ENCODE measurements around the gene PPP1R9B. TPM values are rescaled to one million over a fixed set of nuclear protein-coding genes. Genes with fewer than 3 reads are reported as not detected.

The PPP1R9B gene
- total RNA-seq, 1 experiment from 2014 or later, result 112 TPM

GRCh38 chr17:50164697-50164988 lies 14.2 kb upstream of the PPP1R9B start:
- intact Hi-C loops (cut with micrococcal nuclease), result no loop called here

More at GRCh38 chr17:50164697-50164988, 14.2 kb upstream of the PPP1R9B start:
- BruUV-seq (replicated peaks), result no TSS peak
- ChIA-PET POLR2A (no interaction called here), CTCF (interaction anchor here (1.9 to 2.5 kb wide), 3 partner anchors 14 to 35 kb away, joined by 4 to 9 read pairs (median 7); no protein-coding TSS in a partner anchor), RAD21 (ENCODE audit: low non-redundant PET in 1 of 2, low total read pairs in 2 of 2, uncharacterized antibody in 2 of 2, unreplicated experiment in 2 of 2) (interaction anchor here in 1 of 2 experiments (1.3 kb wide), 1 partner anchor 35 kb away, joined by 7 read pairs; no protein-coding TSS in a partner anchor)
- Histone ChIP-seq H3K4me2 (ENCODE audit: low read length) (no peak overlapping the region), H3K36me3 (ENCODE audit: control insufficient read depth in 1 of 2, insufficient read depth in 2 of 2, low read length in 2 of 2) (no peaks in the 10 kb centered on the region), H3K4me3 (replicated peaks in 1 of 2; ENCODE audit: low read depth in 1 of 2, low read length in 2 of 2) (no peak overlapping the region), H3K9ac (ENCODE audit: low read length) (no peak overlapping the region), H3K27ac (ENCODE audit: low read depth, low read length) (no peak overlapping the region; the same call in 1 of the 2 replicates), H3K9me3 (ENCODE audit: control insufficient read depth in 1 of 2, insufficient read depth in 1 of 2, low read depth in 1 of 2, low read length in 2 of 2) (no peaks in the 10 kb centered on the region), H3K79me2 (ENCODE audit: insufficient read depth, low read length) (no peaks in the 10 kb centered on the region), H3K9me2 (ENCODE audit: insufficient read depth) (no peaks in the 10 kb centered on the region), H2AFZ (ENCODE audit: low read depth, low read length, poor library complexity, severe bottlenecking) (no peak overlapping the region), H3K27me3 (ENCODE audit: insufficient read depth, low read length) (no peaks in the 10 kb centered on the region), H3K4me1 (ENCODE audit: control insufficient read depth in 1 of 2, insufficient read depth in 2 of 2, low read length in 2 of 2) (peaks cover 20 to 49% of the 10 kb centered on the region in 2 experiments), H4K20me1 (ENCODE audit: insufficient read depth) (no peaks in the 10 kb centered on the region)
- ATAC-seq, result no peak
- TF ChIP-seq CTCF (IDR thresholded peaks at IDR 0.05 in 2 of 3, conservative IDR thresholded peaks at IDR 0.05 in 1 of 3; ENCODE audit: borderline replicate concordance in 1 of 3, insufficient read depth in 1 of 3, low read depth in 2 of 3, low read length in 2 of 3) (no peak), EZH2phosphoT487 (IDR thresholded peaks at IDR 0.05; ENCODE audit: borderline replicate concordance) (no peak), CEBPB (IDR thresholded peaks at IDR 0.05; ENCODE audit: low read depth) (no peak), MAX (IDR thresholded peaks at IDR 0.05) (no peak), EZH2 (IDR thresholded peaks at IDR 0.05) (no peak), SRF (IDR thresholded peaks at IDR 0.05; ENCODE audit: low read depth) (no peak), CBX3 (IDR thresholded peaks at IDR 0.05; ENCODE audit: low read depth) (no peak), FOSL1 (IDR thresholded peaks at IDR 0.05; ENCODE audit: low read depth) (no peak), ZBTB33 (IDR thresholded peaks at IDR 0.05; ENCODE audit: extremely low read depth, insufficient replicate concordance, low read length) (no peak)
- no peak for DNase-seq (ENCODE audit: low read depth, low spot score)

Measured in HCT116 (cell line).